Esophagus squamous epithelium (tissue), 5 donors: ENCODE results near the gene USP11. TPM values are rescaled to one million over a fixed set of nuclear protein-coding genes. Genes with fewer than 3 reads are reported as not detected.
A peak's percentile ranks its signal among the peaks of the same experiment; 100 is the strongest.

Experiments
- DNase-seq: peaks from one replicate; lab custom pipeline; 2025; lab: John Stamatoyannopoulos, UW
- H3K27ac ChIP-seq, 4 donors: fragments of 200-600 bp; sonication (generic); one replicate each; pipeline ENCODE4 v1.5.1; 2016 to 2019; ENCODE audit warnings: mild to moderate bottlenecking in 1 of 4
- H3K27me3 ChIP-seq, 4 donors: fragments of 200-600 bp; sonication (generic); 1 replicate in 3 of 4; 2 replicates in 1 of 4; pipeline versions ENCODE4 v1.5.1 to v1.6.0; 2017 to 2021; ENCODE audit warnings: antibody characterized with exemption in 1 of 4
- H3K36me3 ChIP-seq, 3 donors: fragments of 200-600 bp; sonication (generic); one replicate each; pipeline ENCODE4 v1.5.1; 2016 to 2019
- H3K4me1 ChIP-seq, 3 donors: fragments of 200-600 bp; sonication (generic); one replicate each; pipeline ENCODE4 v1.5.1; 2017 to 2019
- H3K4me3 ChIP-seq, 4 donors: fragments of 200-600 bp; sonication (generic); 1 replicate in 3 of 4; 2 replicates in 1 of 4; pipeline ENCODE4 v1.5.1; 2016 to 2019; ENCODE audit warnings: mild to moderate bottlenecking in 2 of 4, moderate library complexity in 1 of 4
- H3K9me3 ChIP-seq, 3 donors: fragments of 200-600 bp; sonication (generic); one replicate each; pipeline ENCODE4 v1.5.1; 2016 to 2019
- POLR2A ChIP-seq, 4 donors: fragments of 450-650 bp; IDR thresholded peaks; one replicate each; pipeline ENCODE4 v1.6.1; 2017; ENCODE audit warnings: antibody characterized with exemption in 4 of 4, mild to moderate bottlenecking in 4 of 4, moderate library complexity in 3 of 4
- WGBS, 2 donors: methylation state at CpG; one replicate each; pipeline ENCODE4 v1.1.5; 2018; 5-methylcytosine and 5-hydroxymethylcytosine counted together
- intact Hi-C: fragments of 100-400 bp; cut with DNase I; formaldehyde crosslinking; loops from one replicate; pipeline ENCODE4 v1.15.0; 2022
- small RNA-seq, 4 donors: library from RNA; depleted of rRNA; stranded (forward); fragments of <200 nt; gene quantifications; one replicate each; pipeline ENCODE3, GENCODE V24; 2016
- total RNA-seq, 4 donors: library from RNA; depleted of rRNA; stranded (reverse); fragments of >200 nt; gene quantifications; one replicate each; pipeline ENCODE4 v1.1.0, GENCODE V29; 2016
- TF ChIP-seq, protein P1 (sequence below), 6 experiments: fragments of 450-650 bp in 4 of 6; fragments of 200-600 bp in 2 of 6; sonication (generic) in 2 of 6; IDR thresholded peaks; one replicate each; pipeline ENCODE4 v1.5.1; 2016 to 2019; ENCODE audit warnings: antibody characterized with exemption in 6 of 6, mild to moderate bottlenecking in 4 of 6, moderate library complexity in 4 of 6
- donor health status: DM: yes; HTN: yes; CAD: no.

Gene USP11
- total RNA-seq, 4 donors from 2014 or later, result 6.6 to 26.9 (median 21.3) TPM

DNA sequence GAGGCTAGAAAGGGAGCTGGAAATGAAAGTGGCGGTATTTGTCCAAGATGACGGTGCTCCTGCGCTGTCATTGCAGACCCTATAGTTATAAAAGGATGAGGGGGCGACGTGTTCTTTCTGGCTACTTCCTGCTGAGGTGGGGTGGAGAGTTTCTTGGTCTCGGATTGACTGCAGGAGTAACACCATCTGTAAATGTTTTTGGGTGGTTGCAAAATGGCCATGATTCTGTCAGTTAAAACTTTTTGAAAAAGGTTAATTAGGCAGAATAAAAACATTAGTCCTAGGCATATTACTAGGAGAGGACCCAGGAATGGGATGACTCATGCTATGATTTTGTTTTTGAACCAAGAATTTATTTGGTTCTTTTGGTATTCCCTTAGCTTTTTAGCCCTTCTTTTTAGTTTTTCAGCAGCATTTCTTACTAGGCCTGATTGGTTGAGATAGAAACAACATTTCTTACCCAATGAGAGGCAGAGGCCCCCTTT is 53.1 kb downstream of the USP11 start:
- no peak overlapping the region for H3K27ac ChIP-seq
- WGBS, 2 donors, result 40 to 64% methylated on average over 1 to 5 of the region's 6 CpGs
- intact Hi-C loops, result no loop called here
- TF ChIP-seq, protein P1, sequence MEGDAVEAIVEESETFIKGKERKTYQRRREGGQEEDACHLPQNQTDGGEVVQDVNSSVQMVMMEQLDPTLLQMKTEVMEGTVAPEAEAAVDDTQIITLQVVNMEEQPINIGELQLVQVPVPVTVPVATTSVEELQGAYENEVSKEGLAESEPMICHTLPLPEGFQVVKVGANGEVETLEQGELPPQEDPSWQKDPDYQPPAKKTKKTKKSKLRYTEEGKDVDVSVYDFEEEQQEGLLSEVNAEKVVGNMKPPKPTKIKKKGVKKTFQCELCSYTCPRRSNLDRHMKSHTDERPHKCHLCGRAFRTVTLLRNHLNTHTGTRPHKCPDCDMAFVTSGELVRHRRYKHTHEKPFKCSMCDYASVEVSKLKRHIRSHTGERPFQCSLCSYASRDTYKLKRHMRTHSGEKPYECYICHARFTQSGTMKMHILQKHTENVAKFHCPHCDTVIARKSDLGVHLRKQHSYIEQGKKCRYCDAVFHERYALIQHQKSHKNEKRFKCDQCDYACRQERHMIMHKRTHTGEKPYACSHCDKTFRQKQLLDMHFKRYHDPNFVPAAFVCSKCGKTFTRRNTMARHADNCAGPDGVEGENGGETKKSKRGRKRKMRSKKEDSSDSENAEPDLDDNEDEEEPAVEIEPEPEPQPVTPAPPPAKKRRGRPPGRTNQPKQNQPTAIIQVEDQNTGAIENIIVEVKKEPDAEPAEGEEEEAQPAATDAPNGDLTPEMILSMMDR (IDR thresholded peaks at IDR 0.05), result no peak
- TF ChIP-seq POLR2A (IDR thresholded peaks at IDR 0.05), result no peak
- no peaks in the 10 kb centered on the region for H3K4me1 ChIP-seq
- H3K4me3 ChIP-seq, result no peak overlapping the region
- H3K9me3 ChIP-seq, result no peaks in the 10 kb centered on the region
- H3K36me3 ChIP-seq, result no peaks in the 10 kb centered on the region
- DNase-seq, result no peak
- no peaks in the 10 kb centered on the region for H3K27me3 ChIP-seq

DNA sequence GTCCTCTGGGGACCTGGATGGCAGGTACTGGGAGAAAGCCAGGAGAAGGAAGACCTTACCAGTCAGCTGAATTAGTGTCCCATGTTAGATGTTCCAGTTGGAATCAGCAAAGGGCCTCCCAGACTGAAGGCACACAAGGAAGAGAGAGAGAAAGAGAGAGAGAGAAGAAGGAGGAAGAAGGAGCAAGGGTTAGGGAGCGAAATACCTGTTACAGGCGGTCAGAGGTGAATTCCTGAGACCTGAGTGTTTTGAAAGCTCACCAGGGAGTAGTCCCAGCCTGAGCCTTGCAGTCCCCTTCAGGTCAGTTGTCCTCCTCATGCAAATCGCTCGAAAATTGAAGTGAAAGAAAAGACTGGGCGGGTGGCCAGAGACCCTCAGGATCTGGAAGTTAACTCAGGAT is 60.3 kb downstream of the USP11 start:
- Histone ChIP-seq H3K9me3 (no peaks in the 10 kb centered on the region), H3K36me3 (no peaks in the 10 kb centered on the region)
- no peak for TF ChIP-seq POLR2A (IDR thresholded peaks at IDR 0.05)
- TF ChIP-seq, protein P1 (IDR thresholded peaks at IDR 0.05), result no peak

DNA sequence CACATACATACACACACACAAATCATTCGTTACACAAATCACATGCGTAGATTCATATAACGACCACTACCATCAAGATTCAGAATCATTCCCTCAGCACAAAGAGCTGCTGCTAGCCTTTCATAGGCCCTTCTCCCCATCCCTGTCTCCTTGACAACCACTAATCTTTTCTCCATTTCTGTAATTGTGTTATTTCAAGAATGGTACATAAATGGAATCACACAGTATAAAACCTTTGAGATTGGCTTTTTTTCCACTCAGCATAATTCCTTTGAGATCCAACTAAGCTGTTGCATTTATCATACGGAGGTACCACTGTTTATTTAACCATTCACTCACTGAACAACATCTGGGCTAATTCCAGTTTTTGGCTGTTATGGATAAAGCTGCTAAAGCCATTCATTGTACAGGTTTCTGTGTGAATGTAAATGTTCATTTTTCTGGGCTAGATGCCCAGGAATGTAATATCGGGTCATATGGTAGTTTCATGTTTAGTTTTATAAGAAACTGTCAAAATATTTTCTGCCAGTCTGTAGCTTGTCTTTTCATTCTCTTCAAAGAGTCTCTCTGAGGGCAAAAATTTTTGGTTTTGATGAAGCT is 64.1 kb downstream of the USP11 start:
- DNase-seq, result no peak
- H3K36me3 ChIP-seq, result no peaks in the 10 kb centered on the region
- peak overlapping the region in 2 of 4 donors; percentile 77 to 79 for H3K27ac ChIP-seq
- no peaks in the 10 kb centered on the region for H3K27me3 ChIP-seq
- no peaks in the 10 kb centered on the region for H3K9me3 ChIP-seq
- H3K4me3 ChIP-seq, result no peak overlapping the region
- peaks cover 0 to 11% (median 0%) of the 10 kb centered on the region in 3 donors for H3K4me1 ChIP-seq
- TF ChIP-seq, protein P1 (IDR thresholded peaks at IDR 0.05), result no peak
- TF ChIP-seq POLR2A (IDR thresholded peaks at IDR 0.05), result no peak
- intact Hi-C loops, result no loop called here
- 42 to 51% methylated on average over 5 of the region's 5 CpGs for WGBS, 2 donors

More for the DNA sequence above, 60.3 kb downstream of the USP11 start:
- intact Hi-C loops, result no loop called here
- H3K27me3 ChIP-seq, result no peaks in the 10 kb centered on the region
- no peak for DNase-seq
- no peak overlapping the region for H3K4me3 ChIP-seq
- no peak overlapping the region for H3K27ac ChIP-seq
- H3K4me1 ChIP-seq, result peaks cover 0 to 11% (median 0%) of the 10 kb centered on the region in 3 donors
- WGBS, 2 donors, result 54% methylated on average over 4 to 5 of the region's 5 CpGs

DNA sequence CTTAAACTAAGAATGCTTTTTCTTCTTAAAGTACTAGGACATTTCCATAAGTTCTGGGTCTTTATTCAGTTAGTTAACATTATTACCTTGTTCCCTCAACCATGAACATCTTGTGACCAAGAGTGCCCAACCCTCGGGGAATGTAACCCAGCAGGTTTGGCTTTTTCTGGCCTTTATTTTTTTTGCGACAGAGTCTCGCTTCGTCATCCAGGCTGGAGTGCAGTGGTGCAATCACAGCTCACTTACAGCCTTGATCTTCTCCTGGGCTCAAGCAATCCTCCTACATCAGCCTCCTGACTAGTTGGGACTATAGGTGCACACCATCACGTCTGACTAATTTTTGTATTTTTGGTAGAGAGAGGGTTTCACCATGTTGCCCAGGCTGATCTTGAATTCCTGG is 65.1 kb downstream of the USP11 start:
- no peaks in the 10 kb centered on the region for H3K36me3 ChIP-seq
- peak overlapping the region in 3 of 4 donors; percentile 58 to 79 (median 77) for H3K27ac ChIP-seq
- TF ChIP-seq, protein P1 (IDR thresholded peaks at IDR 0.05), result no peak
- TF ChIP-seq POLR2A (IDR thresholded peaks at IDR 0.05), result no peak
- DNase-seq, result no peak
- H3K27me3 ChIP-seq, result no peaks in the 10 kb centered on the region
- no peaks in the 10 kb centered on the region for H3K9me3 ChIP-seq
- intact Hi-C loops, result no loop called here
- H3K4me3 ChIP-seq, result no peak overlapping the region
- peaks cover 0 to 11% (median 0%) of the 10 kb centered on the region in 3 donors for H3K4me1 ChIP-seq
- 53 to 66% methylated on average over 5 of the region's 5 CpGs for WGBS, 2 donors

Small RNA genes lying within 50 kb of the gene (small RNA-seq; reads per million reads assigned to genes)
- 0 reads per million in 4 donors for gene RN7SL785P

Other genes starting within 250 kb of the USP11 start
- 1 to 10 TPM in 1 of 4 donors, under 1 TPM in 2, not detected in 1; 0.44 to 3.8 (median 0.75) TPM for gene RGN, start 154.6 kb upstream of the USP11 start, total RNA-seq
- gene NDUFB11, start 88.3 kb upstream of the USP11 start, total RNA-seq, result 10 to 100 TPM; 41.4 to 74.6 (median 59.8) TPM
- 10 to 100 TPM; 28.1 to 35.6 (median 28.6) TPM for gene RBM10, start 87.8 kb upstream of the USP11 start, total RNA-seq
- 100 to 1,000 TPM; 126 to 238 (median 153) TPM for gene UBA1, start 39.2 kb upstream of the USP11 start, total RNA-seq
- gene CDK16, start 14.3 kb upstream of the USP11 start, total RNA-seq, result 100 to 1,000 TPM in 2 of 4 donors, 10 to 100 TPM in 2; 78.1 to 115 (median 99.4) TPM
- under 1 TPM in 2 of 4 donors, not detected in 2; 0.19 to 0.35 TPM for gene ZNF157, start 137.6 kb downstream of the USP11 start, total RNA-seq